WERI-Rb-1 (cell line): ENCODE data around the gene KRT80.

Experiments
- DNase-seq: peaks from one replicate; pipeline ENCODE4 v3.0.0-alpha.2; 2020
- H3K27ac ChIP-seq: fragments of 250-450 bp; sonication (Bioruptor Pico); 2 replicates; pipeline ENCODE4 v1.5.1; 2020; ENCODE audit warnings: mild to moderate bottlenecking, moderate library complexity
- H3K27me3 ChIP-seq: fragments of 250-450 bp; sonication (Bioruptor Pico); 2 replicates; pipeline ENCODE4 v1.5.1; 2021; ENCODE audit warnings: mild to moderate bottlenecking, low read depth, moderate library complexity; ENCODE audit not compliant: insufficient read depth, severe bottlenecking
- H3K36me3 ChIP-seq: fragments of 250-450 bp; sonication (Bioruptor Pico); 2 replicates; pipeline ENCODE4 v1.5.1; 2020; ENCODE audit warnings: mild to moderate bottlenecking, moderate library complexity
- H3K4me3 ChIP-seq: 2 replicates; pipeline ENCODE4 v1.5.1; 2011; ENCODE audit warnings: low read depth, mild to moderate bottlenecking, control low read depth, low read length
- H3K9me3 ChIP-seq: fragments of 250-450 bp; sonication (Bioruptor Pico); 2 replicates; pipeline ENCODE4 v1.5.1; 2021; ENCODE audit warnings: mild to moderate bottlenecking, moderate library complexity; ENCODE audit not compliant: severe bottlenecking
- TF ChIP-seq, protein P1 (sequence below): IDR thresholded peaks from 2 replicates; pipeline ENCODE4 v1.5.1; 2011; ENCODE audit warnings: low read depth, mild to moderate bottlenecking, control low read depth, inconsistent platforms, low read length

The KRT80 gene

DNA sequence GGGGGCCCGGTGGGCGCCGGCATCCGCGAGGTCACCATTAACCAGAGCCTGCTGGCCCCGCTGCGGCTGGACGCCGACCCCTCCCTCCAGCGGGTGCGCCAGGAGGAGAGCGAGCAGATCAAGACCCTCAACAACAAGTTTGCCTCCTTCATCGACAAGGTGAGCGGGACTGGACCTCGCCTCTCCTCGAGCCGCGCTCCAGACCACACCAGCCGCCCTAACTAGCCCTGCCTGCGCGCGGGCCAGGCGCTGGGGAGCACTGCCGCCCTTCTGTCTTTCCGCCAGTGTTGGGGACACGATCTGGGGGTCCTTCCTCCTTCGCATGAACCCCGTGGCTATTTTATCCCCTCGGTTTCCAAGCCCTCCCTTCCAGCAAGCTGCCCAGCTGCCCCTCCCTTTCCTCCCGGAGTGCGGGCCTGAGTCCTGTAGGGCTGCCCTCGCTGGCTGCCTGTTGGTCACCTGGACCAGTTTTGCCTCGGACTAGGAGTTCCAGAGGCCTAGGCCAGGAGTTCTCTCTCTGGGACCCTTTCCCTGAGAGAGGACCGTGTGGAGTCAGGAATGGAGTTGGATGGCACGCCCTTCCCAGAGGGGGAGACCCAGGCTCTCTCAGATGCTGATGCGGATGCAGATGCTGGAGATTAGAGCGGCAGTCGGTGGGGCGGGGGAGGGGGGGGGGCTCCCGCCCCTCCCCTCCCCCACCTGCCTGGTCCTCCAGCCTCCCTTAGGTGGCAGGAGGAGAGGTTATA is 41.8 kb upstream of the KRT80 start:
- H3K27me3 ChIP-seq, result no peaks in the 10 kb centered on the region
- H3K27ac ChIP-seq, result no peak overlapping the region
- H3K9me3 ChIP-seq, result no peaks in the 10 kb centered on the region
- H3K4me3 ChIP-seq, result no peak overlapping the region
- H3K36me3 ChIP-seq, result no peaks in the 10 kb centered on the region
- no peak for DNase-seq
- TF ChIP-seq, protein P1, sequence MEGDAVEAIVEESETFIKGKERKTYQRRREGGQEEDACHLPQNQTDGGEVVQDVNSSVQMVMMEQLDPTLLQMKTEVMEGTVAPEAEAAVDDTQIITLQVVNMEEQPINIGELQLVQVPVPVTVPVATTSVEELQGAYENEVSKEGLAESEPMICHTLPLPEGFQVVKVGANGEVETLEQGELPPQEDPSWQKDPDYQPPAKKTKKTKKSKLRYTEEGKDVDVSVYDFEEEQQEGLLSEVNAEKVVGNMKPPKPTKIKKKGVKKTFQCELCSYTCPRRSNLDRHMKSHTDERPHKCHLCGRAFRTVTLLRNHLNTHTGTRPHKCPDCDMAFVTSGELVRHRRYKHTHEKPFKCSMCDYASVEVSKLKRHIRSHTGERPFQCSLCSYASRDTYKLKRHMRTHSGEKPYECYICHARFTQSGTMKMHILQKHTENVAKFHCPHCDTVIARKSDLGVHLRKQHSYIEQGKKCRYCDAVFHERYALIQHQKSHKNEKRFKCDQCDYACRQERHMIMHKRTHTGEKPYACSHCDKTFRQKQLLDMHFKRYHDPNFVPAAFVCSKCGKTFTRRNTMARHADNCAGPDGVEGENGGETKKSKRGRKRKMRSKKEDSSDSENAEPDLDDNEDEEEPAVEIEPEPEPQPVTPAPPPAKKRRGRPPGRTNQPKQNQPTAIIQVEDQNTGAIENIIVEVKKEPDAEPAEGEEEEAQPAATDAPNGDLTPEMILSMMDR, result no peak

DNA sequence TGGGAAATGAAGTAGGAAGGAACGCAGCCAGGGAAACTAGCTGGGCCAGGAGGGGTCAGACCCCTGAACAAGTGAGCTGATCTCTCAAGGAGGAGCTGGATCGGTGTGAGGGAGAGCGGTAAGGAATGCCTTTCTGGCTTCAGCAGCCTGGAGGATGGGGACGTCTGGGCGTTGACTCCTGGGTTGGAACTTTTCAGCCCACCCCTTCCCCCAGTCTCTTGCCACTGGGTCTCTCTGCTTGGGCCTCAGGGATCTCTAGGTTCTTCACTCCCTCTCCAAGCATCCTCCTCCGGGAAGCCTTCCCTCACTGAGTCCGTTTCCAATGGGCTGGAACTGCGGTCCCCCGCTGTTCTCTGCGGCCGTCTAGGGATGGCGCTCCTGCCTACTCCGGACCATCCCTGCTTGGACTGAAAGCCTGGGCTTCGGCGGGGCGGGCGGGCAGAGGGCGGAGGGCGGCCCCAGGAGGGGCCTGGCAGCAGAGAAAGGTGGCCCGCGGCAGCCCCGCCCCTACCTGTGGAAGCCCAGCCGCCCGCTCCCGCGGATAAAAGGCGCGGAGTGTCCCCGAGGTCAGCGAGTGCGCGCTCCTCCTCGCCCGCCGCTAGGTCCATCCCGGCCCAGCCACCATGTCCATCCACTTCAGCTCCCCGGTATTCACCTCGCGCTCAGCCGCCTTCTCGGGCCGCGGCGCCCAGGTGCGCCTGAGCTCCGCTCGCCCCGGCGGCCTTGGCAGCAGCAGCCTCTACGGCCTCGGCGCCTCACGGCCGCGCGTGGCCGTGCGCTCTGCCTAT is 41.1 kb upstream of the KRT80 start, which contains the start of gene KRT7:
TSS of gene KRT7 (plus strand) at position 570 of the 788 bp plus-strand sequence. CDS start at position 624, 54 bp downstream.
- TF ChIP-seq, protein P1, result no peak
- H3K9me3 ChIP-seq, result no peaks in the 10 kb centered on the region
- H3K4me3 ChIP-seq, result no peak within 1 kb of the TSS
- H3K36me3 ChIP-seq, result no peaks in the 10 kb centered on the region
- H3K27me3 ChIP-seq, result no peaks in the 10 kb centered on the region
- H3K27ac ChIP-seq, result no peak within 1 kb of the TSS
- no peak for DNase-seq

DNA sequence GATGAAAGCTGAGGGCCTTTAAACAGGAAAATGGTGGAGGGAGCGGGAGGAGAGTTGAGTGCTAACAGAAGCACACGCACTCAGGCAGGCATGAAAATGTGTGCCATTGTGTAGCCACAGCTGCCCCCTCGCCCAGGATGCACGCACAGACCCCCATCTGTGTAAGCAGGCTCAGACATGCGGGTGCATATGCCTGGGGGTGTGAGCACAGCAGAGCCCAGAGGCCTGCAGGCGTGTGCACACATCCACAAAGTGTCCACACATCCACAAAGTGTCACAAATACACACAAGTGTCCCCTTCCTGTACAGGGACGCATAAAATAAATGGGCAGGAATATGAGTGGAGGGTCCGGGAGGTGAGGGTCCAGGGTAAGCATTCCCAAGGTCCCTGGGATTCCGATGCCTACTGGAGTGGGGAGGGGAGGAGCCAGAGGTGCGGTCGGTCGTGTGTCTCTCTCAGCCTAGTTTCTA is 40.4 kb upstream of the KRT80 start:
- no peak for DNase-seq
- H3K27me3 ChIP-seq, result no peaks in the 10 kb centered on the region
- no peak overlapping the region for H3K4me3 ChIP-seq
- no peaks in the 10 kb centered on the region for H3K9me3 ChIP-seq
- TF ChIP-seq, protein P1, result no peak
- no peaks in the 10 kb centered on the region for H3K36me3 ChIP-seq
- no peak overlapping the region for H3K27ac ChIP-seq

DNA sequence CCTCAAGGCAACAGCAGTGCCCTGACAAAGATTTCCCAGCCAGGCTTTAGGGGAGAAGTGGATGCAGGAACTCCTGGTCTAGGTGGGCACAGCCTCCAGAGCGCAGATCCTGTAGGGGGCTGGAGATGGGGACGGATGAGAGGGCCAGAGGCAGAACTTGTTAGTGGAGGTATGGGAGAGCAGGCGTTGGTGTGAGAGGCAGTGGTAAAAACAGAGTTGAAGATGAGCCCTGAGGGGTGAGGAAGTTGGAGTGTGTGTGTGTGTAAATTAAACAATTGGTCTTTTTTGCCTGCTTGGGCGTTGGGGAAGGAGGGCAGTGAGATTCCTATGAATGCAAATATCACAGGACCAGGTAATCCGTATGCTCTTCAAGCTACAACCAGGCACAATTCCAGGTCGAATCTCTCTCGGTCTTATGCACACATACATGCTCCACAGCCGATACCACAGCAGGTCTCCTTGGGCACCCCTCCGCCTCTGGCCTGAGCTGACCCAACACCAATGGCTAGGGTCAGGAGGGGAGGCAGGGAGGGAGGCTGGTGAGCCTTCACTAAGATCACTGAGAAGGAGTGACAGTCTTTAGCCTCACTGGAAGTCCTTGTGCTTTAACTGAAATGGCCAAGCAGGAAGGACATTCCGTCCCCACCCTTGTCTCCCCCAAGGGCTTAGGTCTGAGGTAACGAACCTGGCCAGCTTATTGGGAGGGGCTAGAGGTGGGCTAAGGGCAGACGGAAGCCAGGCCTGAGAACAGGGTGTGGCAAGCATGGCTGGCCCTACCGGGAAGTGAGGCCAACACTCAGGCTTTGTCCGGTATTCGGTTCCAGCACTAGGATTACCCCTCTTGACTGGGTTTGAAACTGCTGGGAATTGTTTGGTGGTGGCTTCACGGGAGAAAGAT is 39.7 kb upstream of the KRT80 start:
- no peak for DNase-seq
- H3K27ac ChIP-seq, result no peak overlapping the region
- no peaks in the 10 kb centered on the region for H3K9me3 ChIP-seq
- TF ChIP-seq, protein P1, result no peak
- H3K27me3 ChIP-seq, result no peaks in the 10 kb centered on the region
- no peak overlapping the region for H3K4me3 ChIP-seq
- no peaks in the 10 kb centered on the region for H3K36me3 ChIP-seq

DNA sequence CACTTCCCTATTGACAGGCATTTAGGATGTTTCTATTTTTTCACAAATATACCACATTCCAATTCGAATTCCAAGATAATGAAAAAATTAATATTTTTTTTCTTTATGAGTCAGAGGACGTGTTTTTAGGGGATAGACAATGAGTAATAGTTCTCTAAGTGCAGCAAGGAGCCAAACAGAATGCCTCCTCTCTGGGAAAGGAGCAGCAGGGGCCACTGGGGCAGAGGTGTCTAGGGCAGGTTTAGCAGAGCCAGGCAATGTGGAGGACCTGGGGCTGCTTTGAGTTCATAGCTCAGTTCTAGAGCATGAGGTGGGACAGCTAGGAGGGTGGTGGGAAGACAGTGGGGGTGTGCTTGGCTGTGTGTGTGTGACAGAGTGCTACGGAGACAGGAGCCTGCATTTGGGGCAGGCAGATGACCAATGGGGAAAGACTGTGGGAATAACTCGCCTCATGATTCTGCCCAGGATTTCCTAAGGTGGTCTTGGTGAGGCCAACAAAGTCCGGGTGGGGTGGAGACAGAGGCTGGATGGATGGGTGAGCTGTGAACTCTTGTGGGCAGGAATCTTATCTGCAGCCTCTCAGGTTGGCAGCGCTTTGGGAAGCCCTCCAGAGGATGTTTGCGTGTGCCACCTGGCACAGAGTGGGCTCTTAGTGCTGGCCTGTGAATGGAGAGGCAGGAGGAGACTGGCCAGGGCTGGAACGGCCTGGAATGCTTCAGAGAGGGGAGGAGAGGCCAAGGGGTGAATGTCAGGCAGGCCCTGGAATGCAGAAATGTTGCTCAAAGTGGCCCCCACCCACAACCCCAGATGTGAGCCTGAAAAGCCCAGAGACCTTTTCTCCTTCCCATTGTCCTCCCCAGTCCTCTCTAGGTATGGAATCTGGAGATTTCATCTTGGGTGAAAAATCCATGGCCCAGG is 38.8 kb upstream of the KRT80 start:
- TF ChIP-seq, protein P1, result no peak
- Histone ChIP-seq H3K27ac (no peak overlapping the region), H3K9me3 (no peaks in the 10 kb centered on the region), H3K27me3 (no peaks in the 10 kb centered on the region), H3K4me3 (no peak overlapping the region), H3K36me3 (no peaks in the 10 kb centered on the region)
- no peak for DNase-seq
